ENCODE data around the gene TMEM108. TPM values are rescaled to one million over a fixed set of nuclear protein-coding genes. Genes with fewer than 3 reads are reported as not detected.
A peak's percentile ranks its signal among the peaks of the same experiment; 100 is the strongest.

The TMEM108 gene
- total RNA-seq, 6 experiments from 2014 or later: not detected

DNA sequence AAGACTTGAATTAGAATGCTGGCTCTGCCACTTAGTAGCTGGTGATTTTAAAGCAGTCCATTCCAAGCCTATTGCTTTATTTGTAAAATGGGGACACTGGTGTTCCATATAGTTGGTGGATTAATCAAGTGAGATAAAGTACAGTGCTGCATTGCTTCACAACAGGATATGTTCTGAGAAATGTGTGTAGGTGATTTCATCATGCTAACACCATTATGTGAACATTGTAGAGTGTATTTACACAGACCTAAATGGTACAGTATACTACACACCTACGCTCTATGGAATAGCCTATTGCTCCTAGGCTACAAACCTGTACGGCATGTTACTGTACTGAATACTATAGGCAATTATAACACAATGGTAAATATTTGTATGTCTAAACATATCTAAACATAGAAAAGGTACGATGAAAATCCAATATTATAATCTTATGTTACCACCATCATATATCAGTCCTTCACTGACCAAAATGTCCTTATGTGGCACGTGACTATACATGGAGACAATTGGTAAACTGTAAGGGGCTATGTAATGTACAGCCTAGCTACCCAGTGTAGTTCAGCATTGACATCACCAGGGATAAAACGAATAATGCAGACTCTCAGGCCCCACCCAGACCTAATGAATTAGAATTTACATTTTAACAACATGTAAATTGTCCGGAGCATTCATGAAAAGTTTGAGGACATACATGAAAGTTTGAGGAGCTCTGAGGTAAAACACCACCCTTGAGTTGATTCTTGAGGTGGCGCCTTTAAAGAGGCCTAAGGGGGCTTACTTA lies 240.3 kb downstream of the TMEM108 start:
- no peak for DNase-seq
- Mint-ChIP-seq H3K9me3 (no peaks in the 10 kb centered on the region), H3K4me1 (ENCODE audit: low read depth) (peaks cover 26% of the 10 kb centered on the region), H3K36me3 (ENCODE audit: low read depth) (no peaks in the 10 kb centered on the region), H3K27me3 (ENCODE audit: insufficient read depth) (no peaks in the 10 kb centered on the region), H3K4me3 (no peak overlapping the region), H3K27ac (no peak overlapping the region)
- TF ChIP-seq CTCF (IDR thresholded peaks at IDR 0.05): no peak

- Mint-ChIP-seq H3K4me3 (no peak overlapping the region), H3K36me3 (ENCODE audit: low read depth) (no peaks in the 10 kb centered on the region), H3K9me3 (no peaks in the 10 kb centered on the region), H3K27me3 (ENCODE audit: insufficient read depth) (no peaks in the 10 kb centered on the region; the same call in 1 of the 2 replicates), H3K27ac (no peak overlapping the region), H3K4me1 (ENCODE audit: low read depth) (peaks cover 30% of the 10 kb centered on the region)
- DNase-seq: no peak
- no peak for TF ChIP-seq CTCF (IDR thresholded peaks at IDR 0.05)
Observed at GRCh38 chr3:133280586-133280985, 242.4 kb downstream of the TMEM108 start.

GRCh38 chr3:133282236-133282635 lies 244.0 kb downstream of the TMEM108 start:
- TF ChIP-seq CTCF (IDR thresholded peaks at IDR 0.05): no peak
- H3K4me3 Mint-ChIP-seq: no peak overlapping the region
- H3K9me3 Mint-ChIP-seq: no peaks in the 10 kb centered on the region
- H3K27me3 Mint-ChIP-seq (ENCODE audit: insufficient read depth): no peaks in the 10 kb centered on the region; the same call in 1 of the 2 replicates
- no peaks in the 10 kb centered on the region for H3K36me3 Mint-ChIP-seq (ENCODE audit: low read depth)
- peaks cover 30% of the 10 kb centered on the region for H3K4me1 Mint-ChIP-seq (ENCODE audit: low read depth)
- peak; percentile 33 for DNase-seq
- H3K27ac Mint-ChIP-seq: no peak overlapping the region

DNA sequence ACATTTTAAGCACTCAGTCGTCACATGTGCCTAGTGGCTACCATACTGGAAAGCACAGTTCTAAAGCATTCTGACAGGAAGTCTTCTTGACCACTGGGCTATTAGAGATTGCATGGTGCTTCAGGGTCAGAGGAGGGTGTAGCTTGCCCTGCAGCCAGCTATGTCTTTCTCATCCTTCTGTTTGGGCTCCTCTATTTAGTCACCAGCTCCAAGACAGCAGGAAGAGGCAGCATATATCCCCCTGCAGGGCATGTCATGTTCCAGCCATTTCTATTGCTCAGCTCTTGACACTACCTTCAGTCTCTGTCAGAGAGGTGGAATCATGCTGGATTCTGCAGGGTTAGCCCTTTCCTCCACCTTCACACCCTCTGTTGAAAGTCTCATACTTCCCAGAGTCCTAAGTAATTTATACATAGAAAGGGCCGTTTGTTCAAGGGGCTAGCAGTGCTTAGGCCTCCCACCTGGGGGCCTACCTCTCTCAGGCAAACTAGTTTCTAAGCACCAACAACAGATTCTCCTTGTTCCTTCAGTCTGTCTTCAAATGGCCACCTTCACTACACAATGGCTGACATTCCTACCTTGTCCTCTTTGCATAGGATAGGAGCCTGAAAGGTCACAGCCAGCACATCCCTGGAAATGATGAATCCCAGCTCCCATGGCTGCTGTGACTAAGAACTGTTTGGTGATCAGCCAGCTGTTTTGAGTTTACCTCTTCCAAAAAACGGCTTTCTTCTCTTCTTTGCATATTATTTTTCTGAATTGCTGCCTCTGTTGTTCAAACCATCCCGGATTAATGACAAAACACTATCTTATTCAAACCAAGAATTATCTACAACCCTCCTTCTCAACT lies 246.0 kb downstream of the TMEM108 start:
- no peak for DNase-seq
- Mint-ChIP-seq H3K4me1 (ENCODE audit: low read depth) (peaks cover 22% of the 10 kb centered on the region), H3K36me3 (ENCODE audit: low read depth) (no peaks in the 10 kb centered on the region), H3K9me3 (no peaks in the 10 kb centered on the region), H3K27me3 (ENCODE audit: insufficient read depth) (no peaks in the 10 kb centered on the region; the same call in 1 of the 2 replicates), H3K27ac (no peak overlapping the region), H3K4me3 (no peak overlapping the region)
- no peak; the same call in 1 of the 2 replicates for TF ChIP-seq CTCF (IDR thresholded peaks at IDR 0.05)

GRCh38 chr3:133289322-133289721 lies 251.1 kb downstream of the TMEM108 start:
- Mint-ChIP-seq H3K4me1 (ENCODE audit: low read depth) (peaks cover 21% of the 10 kb centered on the region), H3K4me3 (no peak overlapping the region), H3K27me3 (ENCODE audit: insufficient read depth) (no peaks in the 10 kb centered on the region; the same call in none of the 2 replicates), H3K27ac (no peak overlapping the region), H3K36me3 (ENCODE audit: low read depth) (no peaks in the 10 kb centered on the region), H3K9me3 (no peaks in the 10 kb centered on the region)
- no peak for TF ChIP-seq CTCF (IDR thresholded peaks at IDR 0.05)
- no peak for DNase-seq

Measured in HFFc6 (cell line).